RWPE1 (cell line): ENCODE data around the gene NFATC1.

ENCODE experiments used
- CTCF ChIA-PET: fragments of 350-600 bp; sonication (Branson Sonifier 250); formaldehyde crosslinking; extraction: SDS; loops from one replicate; lab custom pipeline; 2021; lab: Yijun Ruan, JAX
- POLR2A ChIA-PET: fragments of 400-600 bp; formaldehyde crosslinking; extraction: SDS; loops from one replicate; lab custom pipeline; 2020; ENCODE audit warnings: antibody characterized with exemption; ENCODE audit not compliant: low non-redundant PET; lab: Yijun Ruan, JAX
- DNase-seq: peaks from one replicate; pipeline ENCODE4 v3.0.0; 2012; ENCODE audit warnings: low spot score
- H3K27ac ChIP-seq: fragments of 450-650 bp; 2 replicates; pipeline ENCODE4 v1.5.1; 2017
- CTCF ChIP-seq: fragments of 450-650 bp; conservative IDR thresholded peaks from 2 replicates; pipeline ENCODE4 v1.5.1; 2017; ENCODE audit warnings: low read depth, mild to moderate bottlenecking

NFATC1 gene

DNA sequence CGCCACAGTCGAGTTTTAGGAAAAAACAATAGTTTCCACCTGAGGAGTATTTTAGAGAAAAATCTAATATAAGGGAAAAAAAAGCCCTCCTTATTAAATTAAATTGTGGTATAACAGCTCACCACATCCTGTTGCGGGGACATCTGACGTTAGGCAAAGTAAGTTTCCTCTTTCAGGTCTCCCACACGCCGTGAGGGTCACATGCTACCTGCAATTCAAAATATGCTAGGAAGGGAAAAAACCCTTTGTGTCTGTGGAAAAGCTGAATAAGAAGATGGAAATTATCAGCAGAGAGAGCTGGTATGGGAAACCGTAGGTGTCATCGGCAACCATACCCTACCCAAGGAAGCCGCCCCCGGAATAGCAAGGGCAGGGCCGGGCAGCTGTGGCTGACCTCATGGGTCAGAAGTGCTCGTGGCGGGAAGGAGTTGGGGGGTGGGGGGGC lies 128.0 kb downstream of the NFATC1 start:
- DNase-seq = no peak
- no peak for TF ChIP-seq CTCF
- ChIA-PET POLR2A (no interaction called here), CTCF (interaction anchor here (0.6 to 0.8 kb wide), 2 partner anchors 44 to 59 kb away, joined by 3 to 4 read pairs; no protein-coding TSS in a partner anchor)
- H3K27ac ChIP-seq = no peak overlapping the region; the same call in 1 of the 2 replicates

DNA sequence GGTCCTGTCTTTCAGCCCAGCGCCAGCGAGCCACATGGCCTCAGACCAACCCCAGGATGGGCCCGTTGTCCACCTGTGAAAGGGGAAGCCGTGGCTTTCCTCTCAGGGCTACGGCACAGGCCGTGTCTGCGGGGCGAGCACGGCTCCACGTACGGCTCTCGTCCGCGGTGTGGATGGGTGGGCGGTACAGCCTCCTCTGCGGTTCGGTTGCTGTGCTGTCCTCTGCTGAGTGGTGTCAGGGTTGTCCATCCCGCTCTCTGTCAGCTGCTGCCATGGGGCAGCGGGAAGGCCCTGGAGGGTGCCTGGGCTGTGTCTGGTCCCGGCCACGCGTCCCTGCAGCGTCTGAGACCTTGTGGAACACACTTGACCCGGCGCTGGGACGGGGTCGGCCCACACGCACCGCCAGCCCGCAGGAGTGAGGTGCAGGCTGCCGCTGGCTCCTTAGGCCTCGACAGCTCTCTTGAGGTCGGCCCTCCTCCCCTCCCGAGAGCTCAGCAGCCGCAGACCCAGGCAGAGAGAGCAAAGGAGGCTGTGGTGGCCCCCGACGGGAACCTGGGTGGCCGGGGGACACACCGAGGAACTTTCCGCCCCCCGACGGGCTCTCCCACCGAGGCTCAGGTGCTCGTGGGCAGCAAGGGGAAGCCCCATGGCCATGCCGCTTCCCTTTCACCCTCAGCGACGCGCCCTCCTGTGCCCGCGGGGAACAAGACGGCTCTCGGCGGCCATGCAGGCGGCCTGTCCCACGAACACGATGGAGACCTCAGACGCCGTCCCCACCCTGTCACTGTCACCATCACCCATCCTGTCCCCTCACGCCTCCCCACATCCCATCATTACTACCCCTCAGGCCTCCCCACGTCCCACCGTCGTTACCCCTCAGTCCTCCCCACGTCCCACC lies 128.7 kb downstream of the NFATC1 start:
- H3K27ac ChIP-seq = no peak overlapping the region
- DNase-seq = no peak
- ChIA-PET POLR2A (no interaction called here), CTCF (interaction anchor here (0.6 to 0.8 kb wide), 3 partner anchors 43 to 145 kb away, joined by 3 to 4 read pairs (median 4); no protein-coding TSS in a partner anchor)
- TF ChIP-seq CTCF = no peak

GRCh38 chr18:79525556-79526467 lies 130.1 kb downstream of the NFATC1 start:
- POLR2A ChIA-PET = no interaction called here
- CTCF ChIA-PET = interaction anchor here (0.7 to 0.9 kb wide), 2 partner anchors 138 to 234 kb away, joined by 3 read pairs; no protein-coding TSS in a partner anchor
- peak overlapping the region; percentile 78 for H3K27ac ChIP-seq
- no peak for TF ChIP-seq CTCF
- peak; percentile 57 for DNase-seq

DNA sequence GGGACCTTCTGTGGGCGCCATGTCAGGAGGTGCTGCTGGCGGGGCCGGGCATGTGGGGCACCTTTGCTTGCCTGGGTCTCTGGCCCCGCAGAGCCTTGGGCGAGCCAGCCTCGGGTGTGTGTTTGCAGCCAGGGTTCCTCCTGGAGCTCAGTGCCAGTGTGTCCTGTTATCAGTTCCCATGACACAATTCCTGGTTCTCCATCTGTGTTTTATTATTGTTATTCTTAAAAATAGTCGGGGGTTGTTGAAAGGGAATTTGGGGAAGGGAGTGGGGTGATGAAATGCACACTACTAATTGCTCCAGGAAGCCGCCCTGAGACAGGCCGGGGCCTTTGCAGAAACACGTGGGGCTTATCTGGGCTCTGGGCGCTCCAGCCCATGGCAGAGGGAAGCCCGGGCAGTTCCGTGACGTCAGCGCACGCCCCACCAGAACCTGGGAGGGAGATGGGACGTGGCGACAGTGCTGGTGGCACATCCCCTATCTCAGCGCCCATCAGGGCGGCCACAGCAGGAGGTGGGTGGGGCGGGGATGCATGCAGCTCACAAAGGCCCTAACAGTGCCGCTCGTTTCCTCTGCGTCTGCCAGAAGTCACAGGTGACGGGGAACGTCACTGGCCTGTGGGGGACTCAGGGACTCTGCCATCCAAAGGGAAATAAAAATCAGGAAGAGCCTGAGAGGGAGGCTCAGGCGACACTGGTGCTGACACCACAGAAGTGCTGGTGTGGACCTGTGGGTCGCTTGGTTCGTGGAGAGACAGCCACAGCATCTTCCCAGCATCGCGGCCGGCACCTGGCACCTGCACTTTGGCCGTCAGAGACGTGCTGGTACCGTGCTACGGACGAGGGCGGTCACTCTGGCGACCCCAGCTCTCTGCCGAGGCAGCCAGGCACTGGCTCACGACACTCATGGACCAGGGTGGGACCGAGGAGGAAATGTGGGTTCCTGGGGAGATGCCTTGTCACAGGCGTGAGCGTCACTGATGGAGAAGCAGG lies 131.0 kb downstream of the NFATC1 start:
- POLR2A ChIA-PET = no interaction called here
- no peak for DNase-seq
- no peak for TF ChIP-seq CTCF
- CTCF ChIA-PET = interaction anchor here (0.7 to 0.9 kb wide), 2 partner anchors 133 to 233 kb away, joined by 3 read pairs; no protein-coding TSS in a partner anchor
- H3K27ac ChIP-seq = peak overlapping the region; percentile 78

GRCh38 chr18:79527656-79528315 lies 132.1 kb downstream of the NFATC1 start:
- ChIA-PET CTCF (interaction anchor here (0.7 to 0.8 kb wide), 2 partner anchors 132 to 134 kb away, joined by 3 read pairs; no protein-coding TSS in a partner anchor), POLR2A (no interaction called here)
- H3K27ac ChIP-seq = no peak overlapping the region
- no peak for DNase-seq
- TF ChIP-seq CTCF = no peak
